Measurements from ENCODE around the gene APH1B.

Gene APH1B

DNA sequence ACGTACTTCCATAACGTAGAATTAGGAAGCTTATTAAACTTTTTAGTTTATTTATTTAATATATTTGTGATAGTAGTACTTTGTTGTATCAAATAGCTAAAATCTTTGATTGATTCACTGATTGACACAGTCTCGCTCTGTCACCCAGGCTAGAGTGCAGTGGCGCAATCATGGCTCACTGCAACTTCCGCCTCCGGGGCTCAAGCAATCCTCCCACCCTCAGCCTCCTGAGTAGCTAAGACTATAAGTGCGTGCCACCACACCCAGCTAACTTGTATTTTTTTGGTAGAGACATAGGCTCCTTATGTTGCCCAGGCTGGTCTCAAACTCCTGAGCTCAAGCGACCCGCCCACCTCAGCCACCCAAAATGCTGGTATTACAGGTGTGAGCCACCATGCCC, 5.7 kb downstream of the APH1B start:
- peaks cover 13% of the 10 kb centered on the region for H3K4me1 ChIP-seq (ENCODE audit: control insufficient read depth, insufficient read depth, low read length)
- H3K9me3 ChIP-seq (replicated peaks; ENCODE audit: low read length), result no peaks in the 10 kb centered on the region
- H3K27me3 ChIP-seq (ENCODE audit: control insufficient read depth, insufficient read depth, low read length), result no peaks in the 10 kb centered on the region
- peaks cover 30% of the 10 kb centered on the region for H3K36me3 ChIP-seq (ENCODE audit: insufficient read depth, low read length)
- no peak overlapping the region for H3K9ac ChIP-seq (ENCODE audit: low read depth, low read length)
- H3K4me3 ChIP-seq (ENCODE audit: low read length), result no peak overlapping the region
- H3K4me2 ChIP-seq (ENCODE audit: low read length), result no peak overlapping the region

DNA sequence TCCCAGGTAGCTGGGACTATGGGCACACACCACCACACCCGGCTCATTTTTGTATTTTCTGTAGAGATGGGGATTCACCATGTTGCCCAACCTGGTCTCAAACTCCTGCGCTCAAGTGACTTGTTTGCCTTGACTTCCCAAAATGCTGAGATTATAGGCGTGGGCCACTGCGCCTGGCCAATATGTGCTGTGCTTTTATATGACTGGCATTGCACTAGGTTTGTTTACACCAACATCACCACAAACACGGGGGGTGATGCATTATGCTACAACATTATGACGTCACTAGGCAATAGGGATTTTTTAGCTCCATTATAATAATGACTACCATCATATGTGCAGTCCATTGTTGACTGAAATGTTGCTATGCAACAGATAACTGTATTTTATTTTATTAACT, 6.9 kb downstream of the APH1B start:
- peaks cover 34% of the 10 kb centered on the region for H3K36me3 ChIP-seq (ENCODE audit: insufficient read depth, low read length)
- H3K4me2 ChIP-seq (ENCODE audit: low read length), result no peak overlapping the region
- no peaks in the 10 kb centered on the region for H3K9me3 ChIP-seq (replicated peaks; ENCODE audit: low read length)
- H3K27me3 ChIP-seq (ENCODE audit: control insufficient read depth, insufficient read depth, low read length), result no peaks in the 10 kb centered on the region
- H3K4me1 ChIP-seq (ENCODE audit: control insufficient read depth, insufficient read depth, low read length), result peaks cover 17% of the 10 kb centered on the region
- H3K9ac ChIP-seq (ENCODE audit: low read depth, low read length), result no peak overlapping the region
- H3K4me3 ChIP-seq (ENCODE audit: low read length), result no peak overlapping the region

DNA sequence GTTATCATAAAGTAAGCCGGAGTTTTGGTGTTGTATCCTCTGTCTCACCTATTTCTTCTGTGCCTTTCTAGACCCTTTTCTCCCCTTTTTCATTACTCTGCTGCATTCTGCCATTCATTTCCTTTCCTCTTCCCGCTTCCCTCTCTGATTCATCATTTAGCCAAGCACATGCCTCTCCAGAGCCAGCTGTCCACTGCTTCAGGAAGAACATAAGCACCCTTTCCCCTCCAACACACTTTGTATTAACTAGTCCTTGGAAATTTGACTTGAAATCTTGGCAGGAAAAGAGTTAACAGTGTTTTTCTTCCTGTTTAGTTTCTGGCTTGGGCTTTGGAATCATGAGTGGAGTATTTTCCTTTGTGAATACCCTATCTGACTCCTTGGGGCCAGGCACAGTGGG, 9.7 kb downstream of the APH1B start:
- peaks cover 19% of the 10 kb centered on the region for H3K36me3 ChIP-seq (ENCODE audit: insufficient read depth, low read length)
- H3K4me1 ChIP-seq (ENCODE audit: control insufficient read depth, insufficient read depth, low read length), result peaks cover 36% of the 10 kb centered on the region
- no peaks in the 10 kb centered on the region for H3K9me3 ChIP-seq (replicated peaks; ENCODE audit: low read length)
- H3K4me3 ChIP-seq (ENCODE audit: low read length), result no peak overlapping the region
- no peaks in the 10 kb centered on the region for H3K27me3 ChIP-seq (ENCODE audit: control insufficient read depth, insufficient read depth, low read length)
- H3K9ac ChIP-seq (ENCODE audit: low read depth, low read length), result peak overlapping the region; percentile 5
- peak overlapping the region; percentile 6 for H3K4me2 ChIP-seq (ENCODE audit: low read length)

DNA sequence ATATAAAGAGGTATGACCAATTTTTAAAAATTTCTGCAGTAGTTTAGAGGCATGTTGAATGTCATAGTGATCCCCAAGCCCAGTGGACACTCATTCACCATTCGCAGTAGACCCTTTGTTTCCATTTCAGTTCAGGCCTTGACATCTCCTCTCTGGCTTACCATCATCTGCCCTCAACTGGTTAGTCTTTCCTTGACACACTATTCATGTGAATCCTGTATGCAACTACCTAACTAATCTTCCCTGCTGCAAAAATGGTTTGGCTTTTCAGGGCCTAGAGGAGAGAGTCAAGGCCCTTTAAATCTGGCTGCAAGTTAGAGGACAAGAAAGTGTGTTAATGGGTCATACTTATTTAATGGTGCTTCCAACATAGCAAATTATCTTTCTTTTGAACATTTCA, 10.9 kb downstream of the APH1B start:
- Histone ChIP-seq H3K9ac (ENCODE audit: low read depth, low read length) (peak overlapping the region; percentile 17), H3K27me3 (ENCODE audit: control insufficient read depth, insufficient read depth, low read length) (no peaks in the 10 kb centered on the region), H3K4me3 (ENCODE audit: low read length) (no peak overlapping the region), H3K9me3 (replicated peaks; ENCODE audit: low read length) (no peaks in the 10 kb centered on the region), H3K4me2 (ENCODE audit: low read length) (no peak overlapping the region), H3K4me1 (ENCODE audit: control insufficient read depth, insufficient read depth, low read length) (peaks cover 40% of the 10 kb centered on the region), H3K36me3 (ENCODE audit: insufficient read depth, low read length) (peaks cover 14% of the 10 kb centered on the region)

DNA sequence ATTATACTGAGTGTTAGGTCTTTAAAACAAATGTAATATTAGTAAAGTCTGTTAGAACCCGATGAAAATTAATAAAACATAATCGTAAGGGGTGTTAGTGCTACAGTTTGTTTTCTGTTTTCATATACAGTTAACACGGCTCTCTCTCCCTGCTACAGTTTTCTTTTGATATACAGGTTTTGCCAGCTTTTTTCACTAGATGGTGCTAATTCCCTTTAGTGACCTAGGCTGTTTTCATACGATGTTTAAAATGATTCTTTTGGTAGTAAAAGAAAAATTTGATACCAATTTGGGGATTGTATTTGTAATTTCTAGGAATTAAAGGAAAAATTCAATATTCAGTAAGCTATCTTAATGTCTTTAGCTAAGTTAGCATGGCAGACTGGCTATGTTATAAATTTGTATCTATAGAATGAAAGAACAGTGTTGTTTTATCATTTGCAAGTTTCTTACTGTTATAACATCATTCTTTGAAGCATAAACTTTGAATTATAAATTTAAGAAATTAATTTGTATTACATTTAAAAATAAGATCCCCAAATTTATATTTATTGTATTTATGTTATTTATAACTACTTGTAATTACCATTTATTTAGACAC, 11.5 kb downstream of the APH1B start:
- Histone ChIP-seq H3K4me1 (ENCODE audit: control insufficient read depth, insufficient read depth, low read length) (peaks cover 40% of the 10 kb centered on the region), H3K9me3 (replicated peaks; ENCODE audit: low read length) (no peaks in the 10 kb centered on the region), H3K36me3 (ENCODE audit: insufficient read depth, low read length) (peaks cover 13% of the 10 kb centered on the region), H3K4me2 (ENCODE audit: low read length) (no peak overlapping the region), H3K9ac (ENCODE audit: low read depth, low read length) (peak overlapping the region; percentile 17), H3K4me3 (ENCODE audit: low read length) (no peak overlapping the region), H3K27me3 (ENCODE audit: control insufficient read depth, insufficient read depth, low read length) (no peaks in the 10 kb centered on the region)

DNA sequence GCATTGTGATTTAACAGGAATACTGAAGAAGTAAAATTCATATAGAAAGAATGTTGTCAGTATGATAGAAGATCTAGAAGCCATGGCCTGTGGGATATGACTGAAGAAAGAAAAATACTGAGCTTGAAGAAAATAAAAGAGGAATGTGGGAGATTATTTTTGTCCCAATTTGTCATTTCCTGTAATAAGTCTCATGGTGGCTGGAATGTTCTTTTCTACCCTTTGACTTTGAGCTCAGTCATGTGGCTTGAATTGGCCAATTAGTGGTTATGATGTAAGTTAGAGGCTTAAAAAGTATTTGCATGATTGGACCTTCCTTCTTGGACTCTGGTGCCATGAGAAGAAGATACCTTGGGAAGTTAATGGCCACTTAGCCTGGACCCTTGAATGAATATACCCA, 14.1 kb downstream of the APH1B start:
- peak overlapping the region; percentile 44 for H3K4me2 ChIP-seq (ENCODE audit: low read length)
- H3K9me3 ChIP-seq (replicated peaks; ENCODE audit: low read length), result no peaks in the 10 kb centered on the region
- H3K36me3 ChIP-seq (ENCODE audit: insufficient read depth, low read length), result peaks cover 21% of the 10 kb centered on the region
- peaks cover 40% of the 10 kb centered on the region for H3K4me1 ChIP-seq (ENCODE audit: control insufficient read depth, insufficient read depth, low read length)
- peak overlapping the region; percentile 28 for H3K4me3 ChIP-seq (ENCODE audit: low read length)
- H3K9ac ChIP-seq (ENCODE audit: low read depth, low read length), result peak overlapping the region; percentile 69
- H3K27me3 ChIP-seq (ENCODE audit: control insufficient read depth, insufficient read depth, low read length), result no peaks in the 10 kb centered on the region

DNA sequence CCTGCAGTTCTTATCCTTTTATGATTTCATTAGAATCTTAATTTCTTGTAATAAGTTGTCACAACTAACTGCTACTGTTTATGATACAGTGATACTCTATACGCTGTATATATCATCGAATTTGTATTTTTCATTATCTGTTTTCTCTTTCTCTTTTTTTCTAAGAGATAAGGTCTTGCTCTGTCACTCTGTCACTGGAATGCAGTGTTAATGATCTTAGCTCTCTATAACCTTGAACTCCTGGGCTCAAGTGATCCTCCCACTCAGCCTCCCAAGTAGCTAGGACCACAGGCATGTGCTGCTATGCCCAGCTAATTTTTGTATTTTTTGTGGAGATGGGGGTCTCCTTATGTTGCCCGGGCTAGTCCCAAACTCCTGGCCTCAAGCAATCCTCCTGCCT, 14.8 kb downstream of the APH1B start:
- Histone ChIP-seq H3K27me3 (ENCODE audit: control insufficient read depth, insufficient read depth, low read length) (no peaks in the 10 kb centered on the region), H3K9me3 (replicated peaks; ENCODE audit: low read length) (no peaks in the 10 kb centered on the region), H3K4me1 (ENCODE audit: control insufficient read depth, insufficient read depth, low read length) (peaks cover 33% of the 10 kb centered on the region), H3K9ac (ENCODE audit: low read depth, low read length) (peak overlapping the region; percentile 68), H3K4me3 (ENCODE audit: low read length) (peak overlapping the region; percentile 28), H3K4me2 (ENCODE audit: low read length) (peak overlapping the region; percentile 44), H3K36me3 (ENCODE audit: insufficient read depth, low read length) (peaks cover 21% of the 10 kb centered on the region)

DNA sequence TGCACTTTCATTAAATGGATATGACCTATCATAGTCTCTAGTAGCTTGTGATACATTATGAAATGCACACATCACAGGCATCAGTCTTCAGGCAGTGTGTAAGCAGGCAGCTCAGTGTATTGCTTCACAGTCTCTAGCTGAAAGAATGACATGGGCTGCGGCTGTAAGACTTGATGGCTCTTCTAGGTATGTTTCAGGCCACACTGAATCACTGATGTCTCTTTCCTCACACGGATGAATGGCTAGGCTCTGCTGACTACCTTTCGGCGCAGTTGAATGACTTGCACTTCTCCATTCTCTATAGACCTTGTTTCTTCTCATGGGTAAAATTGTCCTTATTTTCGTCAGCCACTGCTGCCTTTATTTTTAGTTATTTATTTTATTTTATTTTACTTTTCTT, 15.4 kb downstream of the APH1B start:
- Histone ChIP-seq H3K36me3 (ENCODE audit: insufficient read depth, low read length) (peaks cover 21% of the 10 kb centered on the region), H3K4me2 (ENCODE audit: low read length) (no peak overlapping the region), H3K9ac (ENCODE audit: low read depth, low read length) (no peak overlapping the region), H3K9me3 (replicated peaks; ENCODE audit: low read length) (no peaks in the 10 kb centered on the region), H3K4me3 (ENCODE audit: low read length) (no peak overlapping the region), H3K4me1 (ENCODE audit: control insufficient read depth, insufficient read depth, low read length) (peaks cover 30% of the 10 kb centered on the region), H3K27me3 (ENCODE audit: control insufficient read depth, insufficient read depth, low read length) (no peaks in the 10 kb centered on the region)

DNA sequence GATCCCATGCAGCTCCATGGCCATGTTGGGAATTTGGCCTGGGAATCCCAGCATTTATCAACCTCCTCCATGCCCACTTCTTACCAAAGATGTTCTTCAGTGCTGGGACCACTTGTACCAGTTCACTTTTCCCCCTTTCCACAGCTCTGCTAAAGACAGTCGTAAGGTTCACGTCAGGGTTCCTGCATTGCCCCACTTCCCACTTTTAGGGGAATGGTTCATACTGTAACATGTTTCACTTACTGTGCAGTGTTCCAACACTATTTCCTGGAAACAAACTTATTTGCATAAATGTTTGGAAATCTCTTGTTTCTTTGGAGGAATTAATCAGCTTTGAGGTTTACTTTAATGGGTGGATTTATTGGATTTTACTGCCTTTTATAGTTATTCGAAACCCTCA, 17.0 kb downstream of the APH1B start:
- peaks cover 21% of the 10 kb centered on the region for H3K36me3 ChIP-seq (ENCODE audit: insufficient read depth, low read length)
- no peaks in the 10 kb centered on the region for H3K9me3 ChIP-seq (replicated peaks; ENCODE audit: low read length)
- no peaks in the 10 kb centered on the region for H3K27me3 ChIP-seq (ENCODE audit: control insufficient read depth, insufficient read depth, low read length)
- H3K9ac ChIP-seq (ENCODE audit: low read depth, low read length), result no peak overlapping the region
- no peak overlapping the region for H3K4me3 ChIP-seq (ENCODE audit: low read length)
- no peak overlapping the region for H3K4me2 ChIP-seq (ENCODE audit: low read length)
- peaks cover 23% of the 10 kb centered on the region for H3K4me1 ChIP-seq (ENCODE audit: control insufficient read depth, insufficient read depth, low read length)

DNA sequence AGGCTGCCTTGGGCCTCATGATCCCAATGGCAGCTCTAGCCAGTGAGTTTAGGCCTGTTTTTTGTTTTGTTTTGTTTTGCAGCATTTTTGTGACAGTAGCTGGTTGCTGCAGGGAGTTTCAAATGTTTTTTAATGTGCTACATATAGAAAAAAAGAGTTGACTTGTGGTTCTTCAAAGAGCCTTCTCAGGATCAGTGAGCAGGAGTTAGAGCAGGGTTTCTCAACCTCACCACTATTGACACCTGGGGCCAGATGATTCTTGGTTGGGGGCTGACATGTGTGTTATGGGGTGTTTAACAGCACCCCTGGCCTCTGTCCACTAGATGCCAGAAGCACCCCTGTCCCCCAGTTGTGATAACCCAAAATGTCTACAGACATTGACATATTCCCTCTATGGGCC, 17.9 kb downstream of the APH1B start:
- Histone ChIP-seq H3K36me3 (ENCODE audit: insufficient read depth, low read length) (peaks cover 21% of the 10 kb centered on the region), H3K4me1 (ENCODE audit: control insufficient read depth, insufficient read depth, low read length) (peaks cover 20% of the 10 kb centered on the region), H3K9ac (ENCODE audit: low read depth, low read length) (no peak overlapping the region), H3K4me2 (ENCODE audit: low read length) (no peak overlapping the region), H3K4me3 (ENCODE audit: low read length) (no peak overlapping the region), H3K9me3 (replicated peaks; ENCODE audit: low read length) (no peaks in the 10 kb centered on the region), H3K27me3 (ENCODE audit: control insufficient read depth, insufficient read depth, low read length) (no peaks in the 10 kb centered on the region)

DNA sequence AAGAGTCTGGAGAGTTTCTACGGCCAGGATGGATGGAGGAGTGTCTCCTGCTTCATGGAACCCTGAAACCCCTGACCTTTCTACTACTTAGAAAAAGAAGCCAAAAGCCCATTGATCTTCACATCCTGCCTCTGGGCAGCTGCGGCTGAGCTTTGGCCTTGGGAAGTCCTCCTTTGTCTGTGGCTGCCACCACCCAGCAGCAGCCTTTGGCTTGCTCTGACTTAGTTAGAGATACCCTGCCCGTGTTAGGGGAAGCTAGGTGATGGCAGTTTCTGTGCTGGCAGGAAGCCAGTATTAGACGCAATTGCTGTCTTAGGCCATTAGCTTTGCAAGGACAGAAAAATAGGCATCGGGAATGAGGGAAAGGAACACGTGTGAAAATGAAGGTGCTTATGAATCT, 18.8 kb downstream of the APH1B start:
- peaks cover 25% of the 10 kb centered on the region for H3K36me3 ChIP-seq (ENCODE audit: insufficient read depth, low read length)
- no peaks in the 10 kb centered on the region for H3K9me3 ChIP-seq (replicated peaks; ENCODE audit: low read length)
- H3K4me2 ChIP-seq (ENCODE audit: low read length), result no peak overlapping the region
- no peak overlapping the region for H3K9ac ChIP-seq (ENCODE audit: low read depth, low read length)
- H3K4me3 ChIP-seq (ENCODE audit: low read length), result no peak overlapping the region
- peaks cover 11% of the 10 kb centered on the region for H3K4me1 ChIP-seq (ENCODE audit: control insufficient read depth, insufficient read depth, low read length)
- H3K27me3 ChIP-seq (ENCODE audit: control insufficient read depth, insufficient read depth, low read length), result no peaks in the 10 kb centered on the region

DNA sequence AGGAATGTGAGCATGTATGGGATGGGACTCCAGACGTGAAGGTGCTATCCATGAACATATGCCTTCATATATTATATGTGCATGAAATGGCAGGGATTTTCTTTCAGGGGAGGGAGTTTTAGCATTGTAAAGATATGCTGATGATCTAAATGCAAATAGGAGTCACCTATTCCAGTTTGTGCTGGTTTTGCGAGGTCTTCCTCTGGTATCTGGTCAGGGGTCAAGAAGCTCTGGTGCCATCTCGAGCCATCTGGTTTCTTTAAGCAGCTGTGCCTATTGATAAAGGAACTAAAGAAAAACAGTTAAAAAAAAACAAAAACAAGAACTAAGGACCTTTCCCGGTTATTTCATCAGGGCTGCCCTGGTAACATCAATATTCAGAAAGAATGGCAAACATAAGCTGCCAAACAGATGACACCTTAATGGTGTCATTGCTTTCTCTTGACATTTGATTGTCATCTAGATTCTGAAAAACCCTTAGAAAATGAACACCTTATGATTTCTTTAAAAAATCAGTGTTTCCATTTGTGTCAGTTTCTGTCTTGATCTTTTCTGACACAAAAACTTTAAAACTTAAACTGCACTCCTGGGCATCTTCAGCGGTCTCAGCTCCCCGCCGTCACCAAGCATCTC, 22.7 kb downstream of the APH1B start:
- Histone ChIP-seq H3K4me3 (ENCODE audit: low read length) (no peak overlapping the region), H3K9me3 (replicated peaks; ENCODE audit: low read length) (no peaks in the 10 kb centered on the region), H3K36me3 (ENCODE audit: insufficient read depth, low read length) (peaks cover 46% of the 10 kb centered on the region), H3K9ac (ENCODE audit: low read depth, low read length) (no peak overlapping the region), H3K4me2 (ENCODE audit: low read length) (no peak overlapping the region), H3K4me1 (ENCODE audit: control insufficient read depth, insufficient read depth, low read length) (no peaks in the 10 kb centered on the region), H3K27me3 (ENCODE audit: control insufficient read depth, insufficient read depth, low read length) (no peaks in the 10 kb centered on the region)
